HG03575 (cell line): Measurements from ENCODE around the gene ATL1.

Experiments
- ATAC-seq: cut with Tn5 transposase; IDR thresholded peaks from one replicate; pipeline ENCODE4 v1.9.1; 2021; ENCODE audit not compliant: unreplicated experiment, insufficient number of reproducible peaks, low FRiP score; ENCODE audit errors: extremely low read depth

Gene ATL1

GRCh38 chr14:50559990-50560930 is at the start of gene ATL1:
TSS of gene ATL1 (plus strand) at chr14:50560145. CDS start at chr14:50560266, 121 bp downstream.
- no peak for ATAC-seq

GRCh38 chr14:50510157-50510556 is 49.8 kb upstream of the ATL1 start:
- ATAC-seq: no peak

GRCh38 chr14:50512463-50512862 is 47.5 kb upstream of the ATL1 start:
- no peak for ATAC-seq

GRCh38 chr14:50516091-50516490 is 43.9 kb upstream of the ATL1 start:
- ATAC-seq: no peak

GRCh38 chr14:50520947-50521815 is 38.8 kb upstream of the ATL1 start:
- peak; percentile 39 for ATAC-seq

- ATAC-seq: peak; percentile 39
These were observed 38.0 kb upstream of the ATL1 start for GRCh38 chr14:50521912-50522341.

GRCh38 chr14:50523271-50524041 is 36.5 kb upstream of the ATL1 start:
- ATAC-seq: no peak

- no peak for ATAC-seq
These were observed 35.9 kb upstream of the ATL1 start for GRCh38 chr14:50524060-50524459.

GRCh38 chr14:50524731-50525515 is 35.0 kb upstream of the ATL1 start:
- ATAC-seq: no peak

GRCh38 chr14:50528000-50528399 is 31.9 kb upstream of the ATL1 start:
- no peak for ATAC-seq

GRCh38 chr14:50529288-50530179 is 30.4 kb upstream of the ATL1 start:
- no peak for ATAC-seq

GRCh38 chr14:50530358-50530757 is 29.6 kb upstream of the ATL1 start:
- no peak for ATAC-seq

- ATAC-seq: no peak
These were observed 29.1 kb upstream of the ATL1 start for GRCh38 chr14:50530794-50531365.

GRCh38 chr14:50531595-50532501 is 28.1 kb upstream of the ATL1 start:
- peak; percentile 12 for ATAC-seq

- peak; percentile 62 for ATAC-seq
These were observed 27.3 kb upstream of the ATL1 start, which contains the start of gene MAP4K5 for GRCh38 chr14:50532502-50533240. TSS of gene MAP4K5 (minus strand) at chr14:50532569. CDS start at chr14:50532049, 520 bp downstream.
